ENCODE measurements around the gene GDF7.
A peak's percentile ranks its signal among the peaks of the same experiment; 100 is the strongest.

Gene GDF7

DNA sequence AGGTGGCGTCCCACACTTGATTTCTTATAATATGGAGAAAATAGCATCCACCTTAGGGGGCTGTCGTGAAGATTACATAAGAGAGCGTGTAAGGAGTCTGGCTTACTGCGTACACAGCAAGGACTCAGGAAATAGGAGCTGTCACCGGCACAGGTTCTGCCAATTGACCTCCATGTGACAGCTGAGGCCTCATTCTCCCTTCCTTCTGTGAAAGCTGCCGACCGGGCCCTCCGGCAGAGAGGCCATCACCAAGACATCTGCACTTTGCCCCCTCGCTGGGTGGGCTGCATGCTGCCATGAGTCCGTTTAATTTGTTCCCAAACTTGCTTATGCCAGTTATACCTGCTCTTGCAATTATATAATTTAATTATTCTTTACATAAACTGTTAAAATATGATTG is 43.7 kb upstream of the GDF7 start:
- H3K4me3 ChIP-seq (ENCODE audit: low read depth in 1 of 2, low read length in 2 of 2): no peak overlapping the region
- H3K4me1 ChIP-seq (ENCODE audit: control insufficient read depth in 1 of 2, insufficient read depth in 2 of 2, low read length in 2 of 2): peaks cover 18 to 23% of the 10 kb centered on the region in 2 donors
- no peaks in the 10 kb centered on the region for H3K27me3 ChIP-seq (ENCODE audit: low read depth, low read length)
- peaks cover 29 to 38% of the 10 kb centered on the region in 2 donors for H3K36me3 ChIP-seq (ENCODE audit: control insufficient read depth in 1 of 2, insufficient read depth in 2 of 2, low read length in 2 of 2)
- H3K9me3 ChIP-seq (ENCODE audit: control insufficient read depth in 1 of 2, low read length in 2 of 2): no peaks in the 10 kb centered on the region
- H3K27ac ChIP-seq (ENCODE audit: low read length): no peak overlapping the region

DNA sequence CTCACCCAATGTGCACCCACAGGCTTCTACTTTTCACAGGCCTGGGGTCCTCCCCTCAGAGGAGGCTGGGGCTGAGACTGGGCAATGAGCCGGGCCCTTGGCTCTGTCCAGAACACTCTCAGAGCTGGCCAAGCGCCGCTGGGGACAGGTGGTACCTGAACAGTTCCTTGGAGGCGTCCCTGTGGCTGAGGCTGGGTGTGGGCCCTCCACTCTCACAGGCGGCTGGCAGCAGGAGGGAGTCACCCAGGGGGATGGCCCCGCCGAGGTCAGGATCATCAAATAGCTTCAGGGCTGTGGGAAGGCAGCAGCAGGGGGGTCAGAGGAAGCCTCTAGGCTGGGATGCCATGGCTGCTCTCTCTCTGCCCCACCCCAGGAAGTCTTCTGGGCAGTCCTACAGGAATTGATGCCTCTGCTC is 43.2 kb upstream of the GDF7 start:
- H3K36me3 ChIP-seq (ENCODE audit: control insufficient read depth in 1 of 2, insufficient read depth in 2 of 2, low read length in 2 of 2): peaks cover 29 to 38% of the 10 kb centered on the region in 2 donors
- no peaks in the 10 kb centered on the region for H3K27me3 ChIP-seq (ENCODE audit: low read depth, low read length)
- H3K27ac ChIP-seq (ENCODE audit: low read length): no peak overlapping the region
- no peak overlapping the region for H3K4me3 ChIP-seq (ENCODE audit: low read depth in 1 of 2, low read length in 2 of 2)
- peaks cover 13 to 18% of the 10 kb centered on the region in 2 donors for H3K4me1 ChIP-seq (ENCODE audit: control insufficient read depth in 1 of 2, insufficient read depth in 2 of 2, low read length in 2 of 2)
- no peaks in the 10 kb centered on the region for H3K9me3 ChIP-seq (ENCODE audit: control insufficient read depth in 1 of 2, low read length in 2 of 2)

DNA sequence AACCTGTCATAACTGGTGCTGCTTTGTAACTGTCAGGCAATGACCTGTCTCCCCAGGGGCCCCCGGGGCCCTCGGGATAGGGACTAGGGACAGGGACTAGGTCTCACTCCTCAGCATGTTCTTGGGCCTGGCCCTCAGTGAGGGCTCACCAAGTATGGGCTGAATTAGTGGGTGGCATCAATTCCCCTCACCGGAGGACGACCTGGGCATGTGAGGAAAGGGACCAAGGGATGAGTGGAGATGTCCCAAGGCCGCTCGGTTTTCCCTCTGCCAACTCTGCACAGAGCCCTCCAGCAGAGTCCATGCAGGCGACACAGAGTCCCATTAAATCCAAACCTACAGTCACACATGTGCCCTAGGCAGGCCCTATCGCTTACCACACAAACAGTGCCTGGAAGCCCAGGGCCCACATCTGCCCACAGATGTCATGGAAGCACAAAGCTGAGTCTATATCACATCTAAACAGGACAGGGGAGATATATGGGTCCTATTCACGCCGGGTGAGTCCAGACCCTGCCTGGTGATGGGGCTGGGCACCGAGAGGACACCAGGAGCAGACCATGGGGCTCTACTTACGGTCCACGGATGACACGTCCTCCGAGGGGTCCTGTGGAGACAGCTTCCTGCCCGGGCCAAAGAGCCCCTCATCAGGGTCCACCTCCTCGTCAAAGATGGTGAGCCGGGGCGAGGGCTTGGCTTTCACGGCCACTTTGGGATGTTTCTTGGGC is 42.6 kb upstream of the GDF7 start:
- H3K4me1 ChIP-seq (ENCODE audit: control insufficient read depth in 1 of 2, insufficient read depth in 2 of 2, low read length in 2 of 2): peaks cover 10 to 15% of the 10 kb centered on the region in 2 donors
- peaks cover 29 to 38% of the 10 kb centered on the region in 2 donors for H3K36me3 ChIP-seq (ENCODE audit: control insufficient read depth in 1 of 2, insufficient read depth in 2 of 2, low read length in 2 of 2)
- no peak overlapping the region for H3K27ac ChIP-seq (ENCODE audit: low read length)

DNA sequence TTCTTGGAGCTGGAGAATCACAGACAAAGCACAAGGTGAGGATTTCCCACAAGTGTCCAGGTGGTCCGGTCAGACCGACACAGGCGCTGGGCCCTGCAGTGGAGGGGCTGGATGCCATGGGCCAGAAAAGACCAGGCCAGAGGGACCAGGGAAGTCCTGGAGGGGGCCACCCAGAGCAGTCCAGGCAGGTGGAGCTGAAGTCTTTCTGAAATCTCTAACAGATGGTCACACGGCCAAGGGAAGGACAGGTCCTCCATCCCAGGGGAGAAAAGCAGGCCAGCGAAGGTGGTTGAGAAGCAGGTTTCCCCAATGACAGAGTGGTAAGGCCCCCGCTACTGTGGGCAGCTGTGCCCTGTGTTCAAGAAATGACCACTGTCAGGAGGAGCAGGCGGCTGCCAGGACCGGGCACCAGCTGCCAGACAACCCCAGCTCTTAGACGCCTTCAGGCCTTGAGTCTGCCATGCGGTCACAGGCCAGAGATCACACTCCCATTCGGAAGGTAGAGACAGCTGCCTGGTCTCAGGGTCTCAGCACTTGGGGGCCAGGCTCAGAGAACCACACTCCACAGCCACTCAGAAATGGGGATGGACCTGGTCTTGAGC is 42.0 kb upstream of the GDF7 start:
- Histone ChIP-seq H3K4me3 (ENCODE audit: low read depth in 1 of 2, low read length in 2 of 2) (no peak overlapping the region), H3K9me3 (ENCODE audit: control insufficient read depth in 1 of 2, low read length in 2 of 2) (no peaks in the 10 kb centered on the region), H3K27ac (ENCODE audit: low read length) (peak overlapping the region; percentile 77), H3K27me3 (ENCODE audit: low read depth, low read length) (no peaks in the 10 kb centered on the region), H3K36me3 (ENCODE audit: control insufficient read depth in 1 of 2, insufficient read depth in 2 of 2, low read length in 2 of 2) (peaks cover 31 to 38% of the 10 kb centered on the region in 2 donors), H3K4me1 (ENCODE audit: control insufficient read depth in 1 of 2, insufficient read depth in 2 of 2, low read length in 2 of 2) (peaks cover 4 to 18% of the 10 kb centered on the region in 2 donors)

More for the DNA sequence above, 42.6 kb upstream of the GDF7 start:
- no peak overlapping the region for H3K4me3 ChIP-seq (ENCODE audit: low read depth in 1 of 2, low read length in 2 of 2)
- H3K27me3 ChIP-seq (ENCODE audit: low read depth, low read length): no peaks in the 10 kb centered on the region
- no peaks in the 10 kb centered on the region for H3K9me3 ChIP-seq (ENCODE audit: control insufficient read depth in 1 of 2, low read length in 2 of 2)

DNA sequence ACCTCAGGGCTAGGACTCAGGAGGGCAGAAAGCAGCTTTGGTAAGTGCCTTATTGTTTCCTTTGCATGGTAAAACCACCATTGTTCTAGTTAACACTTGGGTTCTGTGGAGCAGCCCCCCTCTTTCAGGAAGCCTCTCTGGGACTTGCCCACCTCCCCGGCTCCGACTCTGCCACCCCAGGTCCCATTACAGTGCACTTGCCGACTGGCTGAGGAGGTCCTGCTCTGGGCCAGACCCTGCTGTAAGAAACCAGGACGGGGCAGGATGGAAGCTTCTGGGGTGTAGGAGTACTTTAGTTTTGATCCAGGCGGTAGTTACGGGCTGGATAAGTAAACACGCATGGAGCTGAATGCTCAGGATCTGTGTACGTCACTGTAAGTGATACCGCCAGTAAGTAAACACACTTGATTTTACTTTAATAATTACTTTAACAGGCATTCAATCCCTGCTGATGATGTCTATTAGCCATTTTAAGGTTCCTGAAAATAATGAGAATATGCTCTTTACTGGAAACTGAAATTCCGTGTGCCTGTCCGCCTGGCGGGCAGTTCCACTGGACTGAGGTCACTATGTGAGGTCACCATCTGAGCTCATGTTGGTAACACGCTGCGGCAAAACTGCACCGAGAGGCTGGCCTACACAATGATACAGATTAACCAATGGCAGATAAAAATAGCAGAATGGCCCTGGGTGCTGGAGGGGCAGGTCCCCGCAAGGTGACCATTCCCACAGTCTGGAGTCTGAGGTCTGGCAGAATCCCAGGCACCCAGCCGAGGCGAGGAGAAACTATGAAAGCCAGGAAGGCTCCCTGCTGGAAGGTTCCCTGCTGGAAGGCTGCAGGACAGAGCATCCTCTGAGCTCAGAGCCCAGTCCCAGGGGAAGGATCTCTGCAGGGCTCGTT is 41.2 kb upstream of the GDF7 start:
- Histone ChIP-seq H3K36me3 (ENCODE audit: control insufficient read depth in 1 of 2, insufficient read depth in 2 of 2, low read length in 2 of 2) (peaks cover 23 to 38% of the 10 kb centered on the region in 2 donors), H3K27ac (ENCODE audit: low read length) (peak overlapping the region; percentile 77), H3K27me3 (ENCODE audit: low read depth, low read length) (no peaks in the 10 kb centered on the region), H3K4me1 (ENCODE audit: control insufficient read depth in 1 of 2, insufficient read depth in 2 of 2, low read length in 2 of 2) (peaks cover 0 to 11% of the 10 kb centered on the region in 2 donors), H3K4me3 (ENCODE audit: low read depth in 1 of 2, low read length in 2 of 2) (no peak overlapping the region), H3K9me3 (ENCODE audit: control insufficient read depth in 1 of 2, low read length in 2 of 2) (no peaks in the 10 kb centered on the region)

DNA sequence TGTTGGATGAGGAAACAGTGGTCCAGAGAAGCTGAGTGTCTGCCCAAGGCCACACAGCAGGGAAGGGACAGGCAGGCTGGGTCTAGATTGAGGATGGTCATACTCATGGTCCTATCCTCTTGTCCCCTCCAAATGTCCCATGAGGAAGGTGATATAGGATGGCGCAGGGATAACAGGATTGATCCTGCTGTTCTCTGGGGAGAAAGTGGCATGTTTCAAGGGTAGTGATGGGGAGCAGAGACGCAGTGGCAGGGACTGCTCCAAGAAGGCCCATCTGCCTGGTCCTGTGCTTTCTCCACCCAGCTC is 40.6 kb upstream of the GDF7 start:
- H3K9me3 ChIP-seq (ENCODE audit: control insufficient read depth in 1 of 2, low read length in 2 of 2): no peaks in the 10 kb centered on the region
- no peaks in the 10 kb centered on the region for H3K27me3 ChIP-seq (ENCODE audit: low read depth, low read length)
- H3K36me3 ChIP-seq (ENCODE audit: control insufficient read depth in 1 of 2, insufficient read depth in 2 of 2, low read length in 2 of 2): peaks cover 17 to 33% of the 10 kb centered on the region in 2 donors
- peaks cover 0 to 10% of the 10 kb centered on the region in 2 donors for H3K4me1 ChIP-seq (ENCODE audit: control insufficient read depth in 1 of 2, insufficient read depth in 2 of 2, low read length in 2 of 2)
- H3K27ac ChIP-seq (ENCODE audit: low read length): peak overlapping the region; percentile 61
- no peak overlapping the region for H3K4me3 ChIP-seq (ENCODE audit: low read depth in 1 of 2, low read length in 2 of 2)

DNA sequence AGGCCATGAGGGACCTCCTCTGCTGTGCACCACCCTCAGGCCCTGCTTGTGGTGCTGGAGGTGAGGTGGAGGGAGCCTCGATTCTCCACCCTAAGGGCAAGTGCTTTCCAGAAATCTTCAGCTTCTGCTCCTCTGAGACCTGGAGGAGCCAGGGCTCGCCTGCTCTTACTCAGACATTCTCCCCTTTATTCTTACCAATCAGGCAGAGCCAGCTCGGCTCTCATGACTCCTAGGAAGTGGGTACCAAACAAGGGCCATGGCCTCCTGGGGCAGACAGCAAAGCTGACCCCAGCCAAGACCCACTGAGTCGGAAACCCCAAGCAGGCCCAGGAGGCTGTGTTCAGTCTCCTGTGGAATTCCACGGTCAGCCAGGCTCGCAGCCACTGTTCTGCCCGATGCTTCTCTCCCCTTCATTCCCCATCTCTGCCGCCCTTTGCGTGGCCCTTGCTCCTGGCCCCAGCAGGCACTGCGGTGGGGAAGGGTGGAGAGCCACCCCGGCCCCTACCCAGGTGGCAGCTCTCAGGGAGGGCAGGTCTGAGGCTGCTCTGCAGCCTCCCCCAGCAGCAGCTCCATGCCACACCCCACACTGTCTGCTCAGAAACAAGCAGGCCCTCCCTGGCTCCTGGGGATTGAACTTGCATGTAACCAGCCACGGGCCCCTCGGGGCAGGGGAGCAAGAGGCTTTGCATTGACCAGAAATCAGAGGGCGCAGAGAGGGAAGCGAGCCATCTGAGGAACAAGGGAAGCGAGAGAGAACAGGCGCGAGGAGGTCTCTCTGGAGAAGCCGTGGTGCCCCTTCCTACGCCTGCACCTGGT is 40.0 kb upstream of the GDF7 start:
- H3K36me3 ChIP-seq (ENCODE audit: control insufficient read depth in 1 of 2, insufficient read depth in 2 of 2, low read length in 2 of 2): peaks cover 15 to 27% of the 10 kb centered on the region in 2 donors
- H3K27ac ChIP-seq (ENCODE audit: low read length): peak overlapping the region; percentile 61
- H3K4me3 ChIP-seq (ENCODE audit: low read depth in 1 of 2, low read length in 2 of 2): no peak overlapping the region
- H3K4me1 ChIP-seq (ENCODE audit: control insufficient read depth in 1 of 2, insufficient read depth in 2 of 2, low read length in 2 of 2): peaks cover 0 to 10% of the 10 kb centered on the region in 2 donors
- H3K27me3 ChIP-seq (ENCODE audit: low read depth, low read length): no peaks in the 10 kb centered on the region
- H3K9me3 ChIP-seq (ENCODE audit: control insufficient read depth in 1 of 2, low read length in 2 of 2): no peaks in the 10 kb centered on the region

DNA sequence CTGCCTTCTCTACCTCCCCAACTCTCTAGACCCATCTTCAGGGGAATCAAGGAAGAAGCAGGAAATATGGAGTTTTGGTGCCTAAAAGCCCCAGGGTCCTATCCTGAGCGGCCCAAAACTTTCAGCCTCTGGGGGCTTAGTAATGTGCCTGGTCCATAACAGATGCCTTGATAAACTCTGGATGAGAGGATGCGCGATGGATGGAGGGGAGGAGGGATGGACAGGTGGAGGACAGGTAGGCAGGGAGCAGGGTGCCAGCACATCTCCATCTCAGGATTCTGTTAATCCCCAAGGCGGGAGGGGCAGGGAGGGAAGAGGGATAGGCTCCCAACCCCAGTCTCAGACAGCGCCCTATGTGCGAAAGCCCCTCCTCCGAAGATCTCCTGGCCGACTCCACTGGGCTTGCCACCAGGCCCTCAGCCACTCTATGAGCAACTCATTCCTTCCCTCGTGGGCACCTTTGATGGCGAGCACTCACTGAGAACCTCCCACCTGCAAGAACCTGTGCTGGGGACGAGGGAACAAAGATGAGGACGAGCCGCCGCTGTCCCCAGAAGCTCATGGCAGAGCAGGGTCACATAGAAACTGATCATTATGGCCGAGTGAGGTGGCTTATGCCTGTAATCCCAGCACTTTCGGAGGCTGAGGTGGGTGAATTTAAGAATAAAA is 39.1 kb upstream of the GDF7 start:
- H3K27me3 ChIP-seq (ENCODE audit: low read depth, low read length): no peaks in the 10 kb centered on the region
- peaks cover 0 to 10% of the 10 kb centered on the region in 2 donors for H3K4me1 ChIP-seq (ENCODE audit: control insufficient read depth in 1 of 2, insufficient read depth in 2 of 2, low read length in 2 of 2)
- no peaks in the 10 kb centered on the region for H3K9me3 ChIP-seq (ENCODE audit: control insufficient read depth in 1 of 2, low read length in 2 of 2)
- H3K36me3 ChIP-seq (ENCODE audit: control insufficient read depth in 1 of 2, insufficient read depth in 2 of 2, low read length in 2 of 2): peaks cover 13 to 18% of the 10 kb centered on the region in 2 donors
- H3K27ac ChIP-seq (ENCODE audit: low read length): no peak overlapping the region
- no peak overlapping the region for H3K4me3 ChIP-seq (ENCODE audit: low read depth in 1 of 2, low read length in 2 of 2)

DNA sequence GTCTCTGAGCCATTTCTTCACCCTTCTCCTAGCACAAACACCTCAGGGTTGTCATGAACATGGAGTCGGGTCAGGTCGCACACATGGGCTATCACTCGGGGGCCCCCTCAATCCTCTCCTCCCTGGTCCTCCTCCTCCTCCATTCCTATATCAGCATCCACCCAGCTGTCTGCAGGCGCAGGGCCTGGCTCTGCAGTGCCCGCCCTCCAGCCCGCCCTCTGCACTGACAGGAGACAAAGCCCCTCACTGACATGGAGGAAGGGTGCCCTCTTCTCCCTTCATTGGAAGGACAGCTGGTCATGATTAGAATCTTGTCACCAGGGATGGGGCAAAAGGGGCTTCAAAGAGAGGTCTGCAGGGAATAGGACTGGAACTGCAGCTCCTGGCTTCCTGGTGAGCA is 37.8 kb upstream of the GDF7 start:
- Histone ChIP-seq H3K27me3 (ENCODE audit: low read depth, low read length) (no peaks in the 10 kb centered on the region), H3K36me3 (ENCODE audit: control insufficient read depth in 1 of 2, insufficient read depth in 2 of 2, low read length in 2 of 2) (peaks cover 5 to 7% of the 10 kb centered on the region in 2 donors), H3K4me1 (ENCODE audit: control insufficient read depth in 1 of 2, insufficient read depth in 2 of 2, low read length in 2 of 2) (peaks cover 4 to 15% of the 10 kb centered on the region in 2 donors), H3K4me3 (ENCODE audit: low read depth in 1 of 2, low read length in 2 of 2) (no peak overlapping the region), H3K27ac (ENCODE audit: low read length) (no peak overlapping the region), H3K9me3 (ENCODE audit: control insufficient read depth in 1 of 2, low read length in 2 of 2) (no peaks in the 10 kb centered on the region)

DNA sequence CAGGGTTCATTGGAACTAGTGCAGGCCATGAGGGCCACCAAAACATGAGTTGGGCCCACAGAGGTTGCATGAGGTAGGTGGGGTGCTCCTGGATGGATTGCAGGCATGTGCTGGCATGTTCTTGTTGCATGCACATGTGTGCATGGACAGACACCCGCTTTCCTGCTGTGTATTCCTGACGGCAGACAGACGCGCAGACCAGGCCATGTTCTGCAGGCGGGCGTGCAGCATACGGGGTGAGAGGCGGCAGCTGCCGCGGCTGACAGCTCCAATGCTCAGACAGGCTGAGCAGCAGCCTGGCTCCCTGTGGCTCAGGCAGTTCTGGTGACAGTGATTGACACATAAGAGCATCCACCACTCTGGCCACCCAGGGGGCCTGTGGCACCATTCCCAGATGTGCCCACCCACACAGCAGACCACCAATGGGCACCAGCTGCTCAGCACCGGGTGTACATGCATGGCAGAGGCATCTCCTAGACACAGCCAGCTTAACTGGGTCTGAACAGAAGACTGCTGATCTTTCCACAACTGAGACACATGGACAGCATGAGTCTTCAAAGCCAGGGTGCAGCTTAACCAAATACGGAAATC is 37.3 kb upstream of the GDF7 start:
- no peak overlapping the region for H3K4me3 ChIP-seq (ENCODE audit: low read depth in 1 of 2, low read length in 2 of 2)
- H3K9me3 ChIP-seq (ENCODE audit: control insufficient read depth in 1 of 2, low read length in 2 of 2): no peaks in the 10 kb centered on the region
- H3K4me1 ChIP-seq (ENCODE audit: control insufficient read depth in 1 of 2, insufficient read depth in 2 of 2, low read length in 2 of 2): peaks cover 9 to 20% of the 10 kb centered on the region in 2 donors
- H3K27me3 ChIP-seq (ENCODE audit: low read depth, low read length): no peaks in the 10 kb centered on the region
- no peak overlapping the region for H3K27ac ChIP-seq (ENCODE audit: low read length)
- peaks cover under 1 to 7% of the 10 kb centered on the region in 2 donors for H3K36me3 ChIP-seq (ENCODE audit: control insufficient read depth in 1 of 2, insufficient read depth in 2 of 2, low read length in 2 of 2)
